PC-3 (cell line): ENCODE measurements around the gene ATG4C.
"Not testable (repeated sequence)": the region's sequence is repeated elsewhere in the genome, so short reads cannot be mapped to it uniquely, and the experiment has no call there.

Experiments
- EZH2 ChIP-seq: fragments of 300-600 bp; sonication (generic); IDR thresholded peaks from one replicate; pipeline ENCODE4 v1.6.1; 2017; ENCODE audit warnings: antibody characterized with exemption, mild to moderate bottlenecking, low read length; ENCODE audit not compliant: unreplicated experiment
- TF ChIP-seq, protein P1 (sequence below): fragments of 300-600 bp; sonication (generic); conservative IDR thresholded peaks from 2 replicates; pipeline ENCODE4 v1.5.1; 2017; ENCODE audit warnings: antibody characterized with exemption, low read depth, mild to moderate bottlenecking, low read length

DNA sequence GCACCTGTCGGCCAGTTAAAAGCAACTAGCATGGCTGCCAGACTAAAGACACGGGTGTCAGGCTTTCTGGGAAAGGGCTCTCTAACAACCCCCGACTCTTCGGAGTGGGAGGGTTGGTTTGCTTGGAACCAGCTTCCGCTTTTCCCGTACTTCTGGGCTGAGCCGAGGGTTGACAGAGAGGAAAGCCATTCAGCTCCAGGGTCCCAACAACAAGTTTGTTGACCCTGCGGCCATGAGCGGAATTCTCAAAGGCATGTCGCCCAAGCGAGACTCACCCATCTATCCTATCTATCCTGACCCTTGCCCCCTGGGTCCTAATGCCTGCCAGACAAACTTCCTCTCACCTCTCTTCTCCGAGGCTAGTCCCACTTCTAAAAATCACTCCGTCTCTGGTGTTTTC is 29.0 kb upstream of the ATG4C start:
- TF ChIP-seq, protein P1, sequence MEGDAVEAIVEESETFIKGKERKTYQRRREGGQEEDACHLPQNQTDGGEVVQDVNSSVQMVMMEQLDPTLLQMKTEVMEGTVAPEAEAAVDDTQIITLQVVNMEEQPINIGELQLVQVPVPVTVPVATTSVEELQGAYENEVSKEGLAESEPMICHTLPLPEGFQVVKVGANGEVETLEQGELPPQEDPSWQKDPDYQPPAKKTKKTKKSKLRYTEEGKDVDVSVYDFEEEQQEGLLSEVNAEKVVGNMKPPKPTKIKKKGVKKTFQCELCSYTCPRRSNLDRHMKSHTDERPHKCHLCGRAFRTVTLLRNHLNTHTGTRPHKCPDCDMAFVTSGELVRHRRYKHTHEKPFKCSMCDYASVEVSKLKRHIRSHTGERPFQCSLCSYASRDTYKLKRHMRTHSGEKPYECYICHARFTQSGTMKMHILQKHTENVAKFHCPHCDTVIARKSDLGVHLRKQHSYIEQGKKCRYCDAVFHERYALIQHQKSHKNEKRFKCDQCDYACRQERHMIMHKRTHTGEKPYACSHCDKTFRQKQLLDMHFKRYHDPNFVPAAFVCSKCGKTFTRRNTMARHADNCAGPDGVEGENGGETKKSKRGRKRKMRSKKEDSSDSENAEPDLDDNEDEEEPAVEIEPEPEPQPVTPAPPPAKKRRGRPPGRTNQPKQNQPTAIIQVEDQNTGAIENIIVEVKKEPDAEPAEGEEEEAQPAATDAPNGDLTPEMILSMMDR = not testable (repeated sequence)
- not testable (repeated sequence) for TF ChIP-seq EZH2
